ENCODE data around the gene MOB1B. TPM values are rescaled to one million over a fixed set of nuclear protein-coding genes. Genes with fewer than 3 reads are reported as not detected.
"Not testable (repeated sequence)": the region's sequence is repeated elsewhere in the genome, so short reads cannot be mapped to it uniquely, and the experiment has no call there.

The MOB1B gene
- total and polyA plus RNA-seq, 12 donors: 3.9 to 33.4 (median 19.4) TPM

DNA sequence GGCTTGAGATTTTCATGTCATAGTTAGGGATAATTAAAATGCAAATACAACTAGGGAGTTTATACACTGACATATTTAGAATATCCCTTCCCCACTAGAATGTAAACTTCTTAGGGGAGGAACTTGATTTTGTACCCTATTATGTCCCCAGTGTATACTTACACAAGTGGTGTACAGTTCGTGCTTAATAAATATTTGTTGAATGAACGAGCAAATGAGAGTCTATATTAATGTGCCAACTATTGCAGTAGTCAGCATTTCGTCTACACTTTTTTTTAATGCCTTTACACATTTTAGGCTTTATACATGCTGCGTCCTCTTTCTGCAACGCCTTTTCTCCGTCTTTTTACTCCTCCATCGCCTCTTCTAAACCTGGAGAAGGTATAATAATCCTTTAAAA, 8.4 kb upstream of the MOB1B start:
- intact Hi-C loops (cut with DNase I): no loop called here
- 77 to 78% methylated on average over 7 of the region's 7 CpGs for WGBS, 2 donors
- TF ChIP-seq, protein P1, sequence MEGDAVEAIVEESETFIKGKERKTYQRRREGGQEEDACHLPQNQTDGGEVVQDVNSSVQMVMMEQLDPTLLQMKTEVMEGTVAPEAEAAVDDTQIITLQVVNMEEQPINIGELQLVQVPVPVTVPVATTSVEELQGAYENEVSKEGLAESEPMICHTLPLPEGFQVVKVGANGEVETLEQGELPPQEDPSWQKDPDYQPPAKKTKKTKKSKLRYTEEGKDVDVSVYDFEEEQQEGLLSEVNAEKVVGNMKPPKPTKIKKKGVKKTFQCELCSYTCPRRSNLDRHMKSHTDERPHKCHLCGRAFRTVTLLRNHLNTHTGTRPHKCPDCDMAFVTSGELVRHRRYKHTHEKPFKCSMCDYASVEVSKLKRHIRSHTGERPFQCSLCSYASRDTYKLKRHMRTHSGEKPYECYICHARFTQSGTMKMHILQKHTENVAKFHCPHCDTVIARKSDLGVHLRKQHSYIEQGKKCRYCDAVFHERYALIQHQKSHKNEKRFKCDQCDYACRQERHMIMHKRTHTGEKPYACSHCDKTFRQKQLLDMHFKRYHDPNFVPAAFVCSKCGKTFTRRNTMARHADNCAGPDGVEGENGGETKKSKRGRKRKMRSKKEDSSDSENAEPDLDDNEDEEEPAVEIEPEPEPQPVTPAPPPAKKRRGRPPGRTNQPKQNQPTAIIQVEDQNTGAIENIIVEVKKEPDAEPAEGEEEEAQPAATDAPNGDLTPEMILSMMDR (IDR thresholded peaks at IDR 0.05): no peak

DNA sequence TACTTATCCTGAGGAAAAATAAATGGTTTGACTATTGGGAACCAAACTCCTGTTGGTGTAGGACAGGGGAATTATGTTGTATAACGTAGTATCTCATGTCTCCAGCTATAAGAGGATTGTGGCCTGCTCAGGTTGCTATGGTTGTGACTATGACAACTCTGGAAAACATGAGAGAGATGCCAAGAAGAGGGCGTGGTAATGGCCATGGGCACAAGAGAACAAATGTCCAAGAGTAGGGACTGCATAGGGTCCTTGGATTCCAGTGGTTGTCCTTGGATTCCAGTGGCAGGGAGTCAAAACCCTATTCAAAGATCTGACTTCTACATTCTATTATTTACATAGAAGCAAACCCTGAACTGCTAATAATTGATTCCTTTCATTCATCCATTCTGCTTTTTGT, 6.8 kb upstream of the MOB1B start:
- H3K4me3 ChIP-seq: no peak overlapping the region
- intact Hi-C loops (cut with DNase I): loop anchor here in 1 of 10 donors (5.0 kb wide), 1 partner anchor 53 kb away; no protein-coding TSS in a partner anchor
- H3K27ac ChIP-seq: peak overlapping the region in 9 of 10 donors; percentile 31 to 80 (median 55)
- H3K36me3 ChIP-seq: no peaks in the 10 kb centered on the region
- WGBS, 2 donors: 25 to 37% methylated on average over 2 of the region's 2 CpGs
- TF ChIP-seq, protein P1 (IDR thresholded peaks at IDR 0.05): no peak
- peak; percentile 71 to 94 (median 92) for ATAC-seq
- DNase-seq: peak in 1 of 2 donors; percentile 42
- peaks cover 0 to 25% (median 14%) of the 10 kb centered on the region in 9 donors for H3K4me1 ChIP-seq
- H3K9me3 ChIP-seq: no peaks in the 10 kb centered on the region
- H3K27me3 ChIP-seq: no peaks in the 10 kb centered on the region

More for the DNA sequence above, 8.4 kb upstream of the MOB1B start:
- ATAC-seq: no peak
- peaks cover 0 to 25% (median 14%) of the 10 kb centered on the region in 9 donors for H3K4me1 ChIP-seq
- H3K4me3 ChIP-seq: no peak overlapping the region
- no peak for DNase-seq
- no peaks in the 10 kb centered on the region for H3K27me3 ChIP-seq
- H3K9me3 ChIP-seq: no peaks in the 10 kb centered on the region
- no peaks in the 10 kb centered on the region for H3K36me3 ChIP-seq
- no peak overlapping the region for H3K27ac ChIP-seq

DNA sequence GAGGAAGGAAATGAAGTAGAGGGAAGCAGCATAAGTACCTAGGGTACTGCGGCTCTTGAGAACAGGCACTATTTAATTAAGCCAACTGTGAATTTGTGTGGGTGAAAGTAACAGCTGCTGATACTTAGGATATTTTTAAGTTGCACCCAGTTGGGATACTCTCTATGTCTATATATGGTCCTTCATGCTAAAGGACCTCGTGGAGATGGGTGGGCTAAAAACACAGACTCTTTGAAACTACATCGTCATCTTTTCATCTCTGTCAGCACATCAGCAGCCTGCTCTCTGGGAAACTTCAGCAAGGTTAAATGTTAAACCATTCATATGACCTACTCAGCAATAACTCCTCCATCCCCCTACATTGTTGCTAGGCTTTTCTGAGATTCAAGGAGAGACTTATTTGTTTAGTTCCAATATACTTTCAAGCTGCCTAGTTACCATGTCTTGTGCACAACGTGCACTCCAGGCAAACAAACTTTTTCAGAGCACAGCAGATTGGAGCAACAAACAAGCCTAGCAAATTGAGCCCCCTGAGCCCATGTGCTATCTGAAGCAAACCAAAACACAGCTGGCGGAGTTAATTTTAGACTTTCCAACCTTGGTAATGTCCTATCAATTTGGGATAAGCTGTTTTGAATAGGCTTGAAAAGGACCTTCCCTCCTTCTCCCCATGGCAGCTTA, 6.2 kb upstream of the MOB1B start:
- Histone ChIP-seq H3K27ac (peak overlapping the region in 9 of 10 donors; percentile 31 to 80 (median 55)), H3K4me3 (no peak overlapping the region), H3K27me3 (no peaks in the 10 kb centered on the region), H3K9me3 (no peaks in the 10 kb centered on the region), H3K4me1 (peaks cover 0 to 25% (median 14%) of the 10 kb centered on the region in 9 donors), H3K36me3 (no peaks in the 10 kb centered on the region)
- TF ChIP-seq, protein P1 (IDR thresholded peaks at IDR 0.05): no peak
- peak in 1 of 2 donors; percentile 23 for DNase-seq
- intact Hi-C loops (cut with DNase I): loop anchor here in 1 of 10 donors (5.0 kb wide), 1 partner anchor 54 kb away; no protein-coding TSS in a partner anchor
- WGBS, 2 donors: 17 to 23% methylated on average over 5 of the region's 5 CpGs
- peak; percentile 32 to 78 (median 62) for ATAC-seq

DNA sequence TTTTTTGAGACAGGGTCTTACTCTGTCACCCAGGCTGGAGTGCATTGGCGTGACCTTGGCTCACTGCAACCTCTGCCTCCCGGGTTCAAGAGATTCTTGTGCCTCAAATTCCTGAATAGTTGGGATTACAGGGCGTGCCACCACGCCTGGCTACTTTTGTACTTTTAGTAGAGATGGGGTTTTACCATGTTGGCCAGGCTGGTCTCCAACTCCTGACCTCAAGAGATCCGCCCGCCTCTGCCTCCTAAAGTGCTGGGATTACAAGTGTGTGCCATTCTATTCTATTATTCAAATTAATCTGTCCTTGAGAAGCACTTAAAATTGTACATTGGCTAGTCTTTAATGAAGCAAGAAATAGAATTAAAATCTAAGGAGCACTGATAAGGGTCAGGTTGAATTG, 3.6 kb upstream of the MOB1B start:
- ATAC-seq, H3K36me3 ChIP-seq, H3K27me3 ChIP-seq, H3K9me3 ChIP-seq, H3K4me3 ChIP-seq, DNase-seq, H3K27ac ChIP-seq: not testable (repeated sequence)
- intact Hi-C loops (cut with DNase I): loop anchor here in 1 of 10 donors (5.0 kb wide), 1 partner anchor 56 kb away; no protein-coding TSS in a partner anchor
- WGBS, 2 donors: 92 to 95% methylated on average over 6 of the region's 6 CpGs
- peaks cover 0 to 33% (median 16%) of the 10 kb centered on the region in 9 donors for H3K4me1 ChIP-seq

DNA sequence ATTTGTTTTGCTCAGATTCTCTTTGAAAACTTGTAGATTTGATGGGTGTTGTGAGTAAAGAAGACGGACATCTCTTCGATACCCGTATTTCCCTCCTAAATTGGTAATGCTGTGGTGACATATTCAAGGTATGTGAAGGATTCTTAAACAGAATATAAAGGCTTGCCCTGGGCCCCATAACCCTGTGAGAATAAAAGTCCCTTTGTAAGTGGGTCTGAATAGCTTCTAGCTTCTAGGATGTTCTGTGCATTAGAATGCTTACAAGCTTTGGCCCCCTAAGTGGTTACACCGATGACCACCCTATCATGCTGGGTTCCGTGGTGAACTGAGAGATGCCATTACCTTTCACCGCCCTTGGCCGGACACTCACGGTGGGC, 574 bp upstream of the MOB1B start:
- ATAC-seq: no peak
- H3K27ac ChIP-seq: peak overlapping the region; percentile 77 to 93 (median 89)
- peak overlapping the region; percentile 74 to 99 (median 91) for H3K4me3 ChIP-seq
- H3K4me1 ChIP-seq: peaks cover 0 to 26% (median 10%) of the 10 kb centered on the region in 9 donors
- 23 to 25% methylated on average over 8 of the region's 8 CpGs for WGBS, 2 donors
- H3K36me3 ChIP-seq: peaks cover 0 to 15% (median 0%) of the 10 kb centered on the region in 9 donors
- H3K9me3 ChIP-seq: no peaks in the 10 kb centered on the region
- H3K27me3 ChIP-seq: no peaks in the 10 kb centered on the region
- no peak for DNase-seq
- intact Hi-C loops (cut with DNase I): loop anchor here in 6 of 10 donors (2.0 to 10.0 kb wide), 6 partner anchors 59 to 214 kb away; partner anchors contain the start of genes DCK (in 4 of the 6), GRSF1 (in 2 of the 6) and UTP3 (in 1 of the 6)
- TF ChIP-seq, protein P1 (IDR thresholded peaks at IDR 0.05): no peak

Data from heart right ventricle (tissue), 16 donors.